ENCODE results near the gene CUZD1. TPM values are rescaled to one million over a fixed set of nuclear protein-coding genes. Genes with fewer than 3 reads are reported as not detected.

The CUZD1 gene
- total RNA-seq, 1 experiment from 2014 or later, result 17.2 TPM

GRCh38 chr10:122852261-122852660, 6.6 kb upstream of the CUZD1 start:
- Mint-ChIP-seq H3K36me3 (ENCODE audit: insufficient read depth in 1 of 3, low read depth in 3 of 3) (no peaks in the 10 kb centered on the region), H3K9me3 (peaks cover 0 to 4% of the 10 kb centered on the region in 2 experiments; a peak in 1 of 5 replicates), H3K4me3 (no peak overlapping the region), H3K27me3 (ENCODE audit: low read depth) (peaks cover 4% of the 10 kb centered on the region; the same call in 1 of the 2 replicates), H3K4me1 (peaks cover 37 to 44% of the 10 kb centered on the region in 2 experiments), H3K27ac (no peak overlapping the region)
- no peaks in the 10 kb centered on the region for H3K4me1 ChIP-seq (ENCODE audit: insufficient read depth, low read length)
- no peak overlapping the region for H2BK5ac ChIP-seq (ENCODE audit: insufficient read length, low read length)
- no peak overlapping the region for H3K27ac ChIP-seq (ENCODE audit: insufficient read length, low read depth, low read length)
- no peak overlapping the region for H2BK120ac ChIP-seq (ENCODE audit: low read depth, low read length, poor library complexity, severe bottlenecking)
- H2BK15ac ChIP-seq (ENCODE audit: low read depth, low read length), result no peak overlapping the region
- H3K4ac ChIP-seq (ENCODE audit: low read depth, low read length), result no peak overlapping the region
- H4K20me1 ChIP-seq (ENCODE audit: control insufficient read depth, insufficient read depth, insufficient read length), result no peaks in the 10 kb centered on the region
- H2BK20ac ChIP-seq (ENCODE audit: low read depth, low read length, poor library complexity, severe bottlenecking), result no peak overlapping the region
- DNase-seq, result no peak
- no peak overlapping the region for H3T11ph ChIP-seq (ENCODE audit: low read length)
- no peaks in the 10 kb centered on the region for H3K27me3 ChIP-seq (ENCODE audit: insufficient read depth, low read length)
- no peak overlapping the region for H2BK12ac ChIP-seq (ENCODE audit: insufficient read length, low read depth, low read length)
- no peaks in the 10 kb centered on the region for H3K79me2 ChIP-seq (ENCODE audit: insufficient read depth, low read length)
- H3K79me1 ChIP-seq (ENCODE audit: insufficient read depth, low read depth, low read length, poor library complexity, severe bottlenecking), result no peaks in the 10 kb centered on the region
- no peak overlapping the region for H4K91ac ChIP-seq (ENCODE audit: insufficient read length, low read depth, low read length)
- no CpG with 5 or more reads among the region's 2 CpGs for WGBS (ENCODE audit: extremely low coverage, insufficient read length, low lambda C conversion rate)
- H3K14ac ChIP-seq (ENCODE audit: insufficient read depth, low read length), result no peak overlapping the region
- no peak overlapping the region for H3K23ac ChIP-seq (ENCODE audit: insufficient read length, low read depth, low read length)
- no peaks in the 10 kb centered on the region for H3K9me3 ChIP-seq (ENCODE audit: control insufficient read depth, low read depth, low read length)
- no peak overlapping the region for H2AFZ ChIP-seq (ENCODE audit: low read length)
- H3K9ac ChIP-seq (ENCODE audit: extremely low read depth, insufficient read length, low read length), result no peak overlapping the region
- no peak overlapping the region for H4K8ac ChIP-seq (replicated peaks; ENCODE audit: insufficient read length, low read depth, low read length)
- no peak overlapping the region for H2AK5ac ChIP-seq (ENCODE audit: insufficient read length, low read length)
- TF ChIP-seq CTCF (conservative IDR thresholded peaks at IDR 0.05), result no peak
- H3K4me2 ChIP-seq (ENCODE audit: insufficient read depth, insufficient read length, low read length), result no peak overlapping the region
- no peak overlapping the region for H4K5ac ChIP-seq (ENCODE audit: insufficient read length, low read depth, low read length)
- H3K56ac ChIP-seq (ENCODE audit: insufficient read length, low read depth, low read length), result no peak overlapping the region
- H3K18ac ChIP-seq (ENCODE audit: insufficient read length, low read depth, low read length), result no peak overlapping the region
- no peaks in the 10 kb centered on the region for H3K23me2 ChIP-seq (ENCODE audit: insufficient read length, low read depth, low read length, poor library complexity, severe bottlenecking)

All from H9 (cell line).